IMR-90 (cell line): ENCODE data around the gene AHCYL2. TPM values are rescaled to one million over a fixed set of nuclear protein-coding genes. Genes with fewer than 3 reads are reported as not detected.

Experiments
- ATAC-seq: fragments of 200-7000 bp; cut with Tn5 transposase; 2 replicates; pipeline ENCODE4 v1.9.1; 2020; ENCODE audit warnings: low read depth, mild to moderate bottlenecking, moderate library complexity
- BruUV-seq: library from RNA; stranded (reverse); fragments of 400-500 nt; replicated peaks from 2 replicates; lab custom pipeline; 2021; lab: Mats Ljungman, UMichigan
- CTCF ChIA-PET: fragments of 300-600 bp; formaldehyde crosslinking; extraction: SDS; loops from one replicate; lab custom pipeline; 2021; ENCODE audit warnings: antibody characterized with exemption; lab: Yijun Ruan, JAX
- POLR2A ChIA-PET: fragments of 300-600 bp; sonication (Branson Sonifier 250); formaldehyde crosslinking; loops from one replicate; lab custom pipeline; 2022; ENCODE audit warnings: antibody characterized with exemption; ENCODE audit not compliant: unreplicated experiment; lab: Charles Lee
- DNase-seq: peaks from one replicate; pipeline ENCODE4 v3.0.0; 2013
- H2AFZ ChIP-seq: replicated peaks from 2 replicates; pipeline ENCODE3; 2013; ENCODE audit warnings: low read length, mild to moderate bottlenecking; ENCODE audit not compliant: poor library complexity
- H2AK5ac ChIP-seq: 2 replicates; pipeline ENCODE4 v1.6.1; 2013; ENCODE audit warnings: low read depth, low read length, inconsistent platforms
- H2AK9ac ChIP-seq: replicated peaks from 2 replicates; pipeline ENCODE3; 2013; ENCODE audit warnings: mild to moderate bottlenecking, low read depth, low read length, moderate library complexity; ENCODE audit not compliant: poor library complexity
- H2BK120ac ChIP-seq: 2 replicates; pipeline ENCODE4 v1.6.1; 2013; ENCODE audit warnings: low read depth, low read length, inconsistent platforms
- H2BK15ac ChIP-seq: 3 replicates; pipeline ENCODE4 v1.6.1; 2013; ENCODE audit warnings: low read depth, low read length, inconsistent platforms
- H2BK20ac ChIP-seq: 2 replicates; pipeline ENCODE4 v1.6.1; 2013; ENCODE audit warnings: low read depth, mild to moderate bottlenecking, inconsistent platforms, low read length, moderate library complexity
- H2BK5ac ChIP-seq: 2 replicates; pipeline ENCODE4 v1.6.1; 2013; ENCODE audit warnings: mild to moderate bottlenecking, low read depth, low read length, inconsistent platforms; ENCODE audit not compliant: poor library complexity, severe bottlenecking
- H3K14ac ChIP-seq: replicated peaks from 2 replicates; pipeline ENCODE4 v1.6.1; 2013; ENCODE audit warnings: low read depth, low read length, inconsistent platforms
- H3K18ac ChIP-seq: 2 replicates; pipeline ENCODE4 v1.6.1; 2013; ENCODE audit warnings: low read depth, low read length, control low read depth
- H3K23ac ChIP-seq: 2 replicates; pipeline ENCODE4 v1.6.1; 2013; ENCODE audit warnings: low read depth, low read length, inconsistent platforms
- H3K27ac ChIP-seq: 2 replicates; pipeline ENCODE4 v1.5.1; 2013; ENCODE audit warnings: mild to moderate bottlenecking, control low read depth, low read length; ENCODE audit not compliant: insufficient read depth
- H3K27me3 ChIP-seq: 2 replicates; pipeline ENCODE4 v1.6.1; 2013; ENCODE audit warnings: low read length; ENCODE audit not compliant: control insufficient read depth, insufficient read depth
- H3K36me3 ChIP-seq: 2 replicates; pipeline ENCODE4 v1.6.1; 2013; ENCODE audit warnings: low read length, mixed read lengths; ENCODE audit not compliant: control insufficient read depth, insufficient read depth
- H3K4ac ChIP-seq: 2 replicates; pipeline ENCODE4 v1.6.1; 2013; ENCODE audit warnings: low read depth, low read length, inconsistent platforms
- H3K4me1 ChIP-seq: 2 replicates; pipeline ENCODE4 v1.6.1; 2013; ENCODE audit warnings: low read length, mixed read lengths; ENCODE audit not compliant: control insufficient read depth, insufficient read depth
- H3K4me2 ChIP-seq: 2 replicates; pipeline ENCODE4 v1.6.1; 2013; ENCODE audit warnings: low read depth, mild to moderate bottlenecking, control low read depth, low read length, moderate library complexity
- H3K4me3 ChIP-seq: 2 replicates; pipeline ENCODE4 v1.5.1; 2013; ENCODE audit warnings: low read depth, mild to moderate bottlenecking, control low read depth, low read length, moderate library complexity; ENCODE audit not compliant: insufficient read depth
- H3K56ac ChIP-seq: 2 replicates; pipeline ENCODE4 v1.6.1; 2013; ENCODE audit warnings: low read length, inconsistent platforms; ENCODE audit not compliant: insufficient read depth; ENCODE audit errors: extremely low read depth
- H3K79me1 ChIP-seq, 2 experiments: 2 replicates each; pipeline ENCODE4 v1.6.1; 2013; ENCODE audit warnings: low read length in 2 of 2, inconsistent platforms in 1 of 2, low read depth in 1 of 2
- H3K9ac ChIP-seq: 2 replicates; pipeline ENCODE4 v1.6.1; 2013; ENCODE audit warnings: low read depth, low read length, control low read depth
- H3K9me1 ChIP-seq: 2 replicates; pipeline ENCODE4 v1.6.1; 2013; ENCODE audit warnings: low read length, inconsistent platforms; ENCODE audit not compliant: insufficient read depth
- H3K9me3 ChIP-seq: 2 replicates; pipeline ENCODE4 v1.6.1; 2013; ENCODE audit warnings: low read length; ENCODE audit not compliant: control insufficient read depth, insufficient read depth
- H4K20me1 ChIP-seq: 2 replicates; pipeline ENCODE4 v1.6.1; 2013; ENCODE audit warnings: low read length, inconsistent platforms; ENCODE audit not compliant: insufficient read depth
- H4K5ac ChIP-seq: 2 replicates; pipeline ENCODE4 v1.6.1; 2013; ENCODE audit warnings: mild to moderate bottlenecking, low read depth, low read length, control low read depth
- H4K8ac ChIP-seq, 2 experiments: 2 replicates each; pipeline ENCODE4 v1.6.1; 2013; ENCODE audit warnings: low read depth in 2 of 2, low read length in 2 of 2, control low read depth in 1 of 2, inconsistent platforms in 1 of 2
- H4K91ac ChIP-seq: 2 replicates; pipeline ENCODE4 v1.6.1; 2013; ENCODE audit warnings: low read depth, low read length, inconsistent platforms; ENCODE audit not compliant: insufficient read depth
- BHLHE40 ChIP-seq: fragments of 150-350 bp; IDR thresholded peaks from 2 replicates; pipeline ENCODE4 v1.6.1; 2016; ENCODE audit warnings: mild to moderate bottlenecking, low read depth, low read length
- CEBPB ChIP-seq: IDR thresholded peaks from 2 replicates; pipeline ENCODE4 v1.6.1; 2012; ENCODE audit warnings: low read depth, low read length, improper control_type of control experiment
- CHD1 ChIP-seq: IDR thresholded peaks from 2 replicates; pipeline ENCODE4 v1.6.1; 2012; ENCODE audit warnings: low read depth, low read length, improper control_type of control experiment
- FOS ChIP-seq: fragments of 150-350 bp; IDR thresholded peaks from 2 replicates; pipeline ENCODE4 v1.6.1; 2016; ENCODE audit warnings: low read depth, low read length
- MAFK ChIP-seq: IDR thresholded peaks from 2 replicates; pipeline ENCODE4 v1.6.1; 2012; ENCODE audit warnings: low read depth, low read length, improper control_type of control experiment
- MAZ ChIP-seq: IDR thresholded peaks from 2 replicates; pipeline ENCODE4 v1.6.1; 2012; ENCODE audit warnings: low read depth, mild to moderate bottlenecking, low read length, improper control_type of control experiment, moderate library complexity, borderline replicate concordance
- MXI1 ChIP-seq: IDR thresholded peaks from 2 replicates; pipeline ENCODE4 v1.6.1; 2012; ENCODE audit warnings: low read depth, mild to moderate bottlenecking, low read length, moderate library complexity, borderline replicate concordance
- NFE2L2 ChIP-seq: fragments of 150-350 bp; IDR thresholded peaks from 2 replicates; pipeline ENCODE4 v1.6.1; 2016; ENCODE audit warnings: low read depth, mild to moderate bottlenecking, low read length
- POLR2A ChIP-seq: IDR thresholded peaks from 2 replicates; pipeline ENCODE4 v1.6.1; 2012; ENCODE audit warnings: mild to moderate bottlenecking, low read depth, low read length
- RAD21 ChIP-seq: IDR thresholded peaks from 2 replicates; pipeline ENCODE4 v1.6.1; 2012; ENCODE audit warnings: low read length, improper control_type of control experiment
- RCOR1 ChIP-seq: IDR thresholded peaks from 2 replicates; pipeline ENCODE4 v1.6.1; 2012; ENCODE audit warnings: mild to moderate bottlenecking, low read length, improper control_type of control experiment; ENCODE audit not compliant: insufficient replicate concordance
- RFX5 ChIP-seq: IDR thresholded peaks from 2 replicates; pipeline ENCODE4 v1.8.0; 2012; ENCODE audit warnings: low read depth, mild to moderate bottlenecking, low read length, moderate library complexity
- SMC3 ChIP-seq: fragments of 150-350 bp; IDR thresholded peaks from 2 replicates; pipeline ENCODE4 v1.6.1; 2016; ENCODE audit warnings: low read depth, mild to moderate bottlenecking, antibody characterized with exemption, low read length, moderate library complexity
- dilution Hi-C: fragments of 300-500 bp; cut with HindIII; formaldehyde crosslinking; loops from one replicate; pipeline ENCODE4 v1.14.3; 2018; ENCODE audit warnings: low sequenced_read_pairs; ENCODE audit not compliant: unreplicated experiment
- in situ Hi-C: fragments of 300-500 bp; cut with MboI; formaldehyde crosslinking; loops from 3 replicates; pipeline ENCODE4 v1.14.3; 2019; ENCODE audit warnings: low sequenced_read_pairs, inconsistent platforms, mixed read lengths
- intact Hi-C: fragments of 100-400 bp; cut with micrococcal nuclease; formaldehyde crosslinking; loops from 2 replicates; pipeline ENCODE4 v1.10.0; 2022
- polyA plus RNA-seq, 3 experiments: library from polyadenylated mRNA; depleted of rRNA; stranded (reverse); fragments of >200 nt; gene quantifications; 2 replicates each; pipeline ENCODE4 v1.2.3, GENCODE V29; 2012; ENCODE audit warnings: low replicate concordance in 1 of 3
- total RNA-seq: library from RNA; depleted of rRNA; stranded (reverse); fragments of >200 nt; gene quantifications from 2 replicates; pipeline ENCODE4 v1.2.3, GENCODE V29; 2012
- TF ChIP-seq, protein P1 (sequence below): conservative IDR thresholded peaks from 2 replicates; pipeline ENCODE4 v1.5.1; 2012; ENCODE audit warnings: mild to moderate bottlenecking, low read depth, low read length, improper control_type of control experiment
- TF ChIP-seq, protein P2 (sequence below): fragments of 150-350 bp; IDR thresholded peaks from 2 replicates; pipeline ENCODE4 v1.6.1; 2016; ENCODE audit warnings: low read depth, mild to moderate bottlenecking, low read length, moderate library complexity, borderline replicate concordance
- TF ChIP-seq, protein P3 (sequence below): fragments of 150-350 bp; IDR thresholded peaks from 2 replicates; pipeline ENCODE4 v1.6.1; 2017; ENCODE audit warnings: mild to moderate bottlenecking, antibody characterized with exemption, low read length, low read depth

Gene AHCYL2
- total and polyA plus RNA-seq, 2 of the 4 experiments (the other 2 are of a cell fraction): 5.7 to 7.6 TPM

DNA sequence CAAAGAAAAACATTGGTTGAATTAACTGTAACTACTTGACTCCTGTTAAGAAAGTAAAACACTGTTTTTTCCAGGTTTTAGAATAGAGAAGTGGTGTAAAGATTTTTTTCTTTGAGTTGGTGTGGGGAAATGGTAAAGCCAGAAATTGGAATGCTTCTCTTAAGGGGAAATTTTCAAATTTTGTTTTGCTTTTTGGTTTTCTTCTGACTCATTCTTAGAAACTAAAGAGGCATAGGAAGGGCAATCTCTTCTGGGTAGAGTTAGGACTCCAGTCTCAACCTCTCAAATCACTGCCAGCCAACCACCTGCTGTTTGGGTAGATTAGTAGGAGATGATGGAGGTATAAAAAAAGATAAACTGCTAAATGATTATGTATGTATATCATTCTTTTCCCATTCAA, 161.7 kb downstream of the AHCYL2 start:
- H2BK120ac ChIP-seq: no peak overlapping the region
- no peak overlapping the region for H2AK9ac ChIP-seq
- H3K56ac ChIP-seq: no peak overlapping the region
- H3K9ac ChIP-seq: no peak overlapping the region
- H3K27ac ChIP-seq: no peak overlapping the region
- TF ChIP-seq, protein P1, sequence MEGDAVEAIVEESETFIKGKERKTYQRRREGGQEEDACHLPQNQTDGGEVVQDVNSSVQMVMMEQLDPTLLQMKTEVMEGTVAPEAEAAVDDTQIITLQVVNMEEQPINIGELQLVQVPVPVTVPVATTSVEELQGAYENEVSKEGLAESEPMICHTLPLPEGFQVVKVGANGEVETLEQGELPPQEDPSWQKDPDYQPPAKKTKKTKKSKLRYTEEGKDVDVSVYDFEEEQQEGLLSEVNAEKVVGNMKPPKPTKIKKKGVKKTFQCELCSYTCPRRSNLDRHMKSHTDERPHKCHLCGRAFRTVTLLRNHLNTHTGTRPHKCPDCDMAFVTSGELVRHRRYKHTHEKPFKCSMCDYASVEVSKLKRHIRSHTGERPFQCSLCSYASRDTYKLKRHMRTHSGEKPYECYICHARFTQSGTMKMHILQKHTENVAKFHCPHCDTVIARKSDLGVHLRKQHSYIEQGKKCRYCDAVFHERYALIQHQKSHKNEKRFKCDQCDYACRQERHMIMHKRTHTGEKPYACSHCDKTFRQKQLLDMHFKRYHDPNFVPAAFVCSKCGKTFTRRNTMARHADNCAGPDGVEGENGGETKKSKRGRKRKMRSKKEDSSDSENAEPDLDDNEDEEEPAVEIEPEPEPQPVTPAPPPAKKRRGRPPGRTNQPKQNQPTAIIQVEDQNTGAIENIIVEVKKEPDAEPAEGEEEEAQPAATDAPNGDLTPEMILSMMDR: no peak
- TF ChIP-seq MXI1: no peak
- no peak for TF ChIP-seq RFX5
- no peak for TF ChIP-seq MAFK
- TF ChIP-seq POLR2A: no peak
- TF ChIP-seq FOS: no peak
- TF ChIP-seq CHD1: no peak
- TF ChIP-seq RAD21: no peak
- TF ChIP-seq CEBPB: no peak
- TF ChIP-seq, protein P2, sequence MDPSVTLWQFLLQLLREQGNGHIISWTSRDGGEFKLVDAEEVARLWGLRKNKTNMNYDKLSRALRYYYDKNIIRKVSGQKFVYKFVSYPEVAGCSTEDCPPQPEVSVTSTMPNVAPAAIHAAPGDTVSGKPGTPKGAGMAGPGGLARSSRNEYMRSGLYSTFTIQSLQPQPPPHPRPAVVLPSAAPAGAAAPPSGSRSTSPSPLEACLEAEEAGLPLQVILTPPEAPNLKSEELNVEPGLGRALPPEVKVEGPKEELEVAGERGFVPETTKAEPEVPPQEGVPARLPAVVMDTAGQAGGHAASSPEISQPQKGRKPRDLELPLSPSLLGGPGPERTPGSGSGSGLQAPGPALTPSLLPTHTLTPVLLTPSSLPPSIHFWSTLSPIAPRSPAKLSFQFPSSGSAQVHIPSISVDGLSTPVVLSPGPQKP: no peak
- TF ChIP-seq, protein P3, sequence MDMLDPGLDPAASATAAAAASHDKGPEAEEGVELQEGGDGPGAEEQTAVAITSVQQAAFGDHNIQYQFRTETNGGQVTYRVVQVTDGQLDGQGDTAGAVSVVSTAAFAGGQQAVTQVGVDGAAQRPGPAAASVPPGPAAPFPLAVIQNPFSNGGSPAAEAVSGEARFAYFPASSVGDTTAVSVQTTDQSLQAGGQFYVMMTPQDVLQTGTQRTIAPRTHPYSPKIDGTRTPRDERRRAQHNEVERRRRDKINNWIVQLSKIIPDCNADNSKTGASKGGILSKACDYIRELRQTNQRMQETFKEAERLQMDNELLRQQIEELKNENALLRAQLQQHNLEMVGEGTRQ: no peak
- no peak for TF ChIP-seq SMC3
- TF ChIP-seq BHLHE40: no peak
- TF ChIP-seq RCOR1: no peak
- TF ChIP-seq MAZ: no peak
- no peak for TF ChIP-seq NFE2L2
- H3K9me3 ChIP-seq: no peaks in the 10 kb centered on the region
- BruUV-seq: no TSS peak
- H3K4me3 ChIP-seq: no peak overlapping the region
- dilution Hi-C loops: no loop called here
- H3K27me3 ChIP-seq: no peaks in the 10 kb centered on the region
- H2AFZ ChIP-seq: no peak overlapping the region
- H3K4me1 ChIP-seq: peaks cover 2% of the 10 kb centered on the region; the same call in 1 of the 2 replicates
- no peak overlapping the region for H2AK5ac ChIP-seq
- H3K4ac ChIP-seq: no peak overlapping the region
- H3K23ac ChIP-seq: no peak overlapping the region
- in situ Hi-C loops: no loop called here
- no peaks in the 10 kb centered on the region for H3K79me1 ChIP-seq
- 0 out of 2 replicates have a peak, but pooled peaks cover 2% of the 10 kb centered on the region for H3K36me3 ChIP-seq
- H4K5ac ChIP-seq: no peak overlapping the region
- intact Hi-C loops: loop anchor here (5.0 kb wide), 1 partner anchor 46 kb away; the partner anchor contains the start of gene STRIP2
- ChIA-PET POLR2A (no interaction called here), CTCF (no interaction called here)
- H2BK20ac ChIP-seq: no peak overlapping the region
- H4K91ac ChIP-seq: no peak overlapping the region
- H3K4me2 ChIP-seq: no peak overlapping the region
- no peak overlapping the region for H3K14ac ChIP-seq
- no peak overlapping the region for H2BK15ac ChIP-seq
- ATAC-seq (no peak), DNase-seq (no peak)
- no peaks in the 10 kb centered on the region for H3K9me1 ChIP-seq
- no peak overlapping the region for H3K18ac ChIP-seq
- no peak overlapping the region for H2BK5ac ChIP-seq
- H4K20me1 ChIP-seq: no peaks in the 10 kb centered on the region
- H4K8ac ChIP-seq: no peak overlapping the region
